Hematopoietic multipotent progenitor cell treated with erythropoietin and hydrocortisone succinate and interleukin-3 and kit ligand, for 15 days (in vitro differentiated cells): ENCODE results near the gene MBL2.

ENCODE experiments used
- DNase-seq: peaks from one replicate; pipeline ENCODE4 v3.0.0-alpha.2; 2015; ENCODE audit warnings: low spot score

The MBL2 gene

GRCh38 chr10:52772623-52773022, at the start of gene MBL2:
TSS of gene MBL2 (minus strand) at chr10:52772784. CDS start at chr10:52771635, 1,149 bp downstream.
- no peak for DNase-seq

GRCh38 chr10:52820309-52820708, 47.7 kb upstream of the MBL2 start:
- no peak for DNase-seq

DNA sequence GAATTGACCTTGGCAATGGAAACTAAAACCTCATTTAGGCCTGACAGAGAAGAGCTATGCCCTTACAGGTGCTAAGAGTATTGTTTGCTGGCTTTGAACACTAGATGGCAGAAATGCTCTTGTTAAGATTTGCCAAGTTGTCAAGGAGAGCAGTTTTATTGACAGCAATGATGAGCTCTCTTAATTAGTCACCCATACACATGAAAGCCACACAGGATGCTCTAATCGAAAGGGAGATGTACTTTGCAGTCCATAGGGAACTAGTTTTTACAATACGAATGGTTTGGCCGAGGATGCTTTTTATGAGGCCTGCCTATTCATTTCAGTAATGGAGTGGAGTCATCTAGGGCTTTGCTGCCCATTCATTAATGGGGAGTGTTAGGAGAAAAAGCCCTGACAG, 45.4 kb upstream of the MBL2 start:
- DNase-seq: peak; percentile 4

DNA sequence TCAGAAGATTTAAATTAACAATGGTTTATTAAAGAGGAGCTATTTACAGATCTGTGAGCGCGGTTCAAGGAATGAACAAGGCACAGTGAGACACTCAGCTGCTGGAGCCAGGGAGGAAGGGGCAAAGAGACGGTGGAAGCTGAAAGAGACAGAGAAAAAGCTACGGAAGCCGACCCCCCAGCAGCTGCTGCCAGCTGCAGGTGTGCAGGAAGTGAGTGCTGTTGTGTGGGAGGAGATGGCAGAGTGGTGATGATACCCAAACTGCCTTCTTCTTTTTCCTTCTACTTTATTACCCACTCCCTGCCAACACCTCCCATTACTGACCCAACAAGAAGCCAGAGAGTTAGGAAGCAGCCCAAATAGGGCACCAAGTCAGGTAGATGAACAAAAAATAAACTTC, 41.9 kb upstream of the MBL2 start:
- DNase-seq: no peak

DNA sequence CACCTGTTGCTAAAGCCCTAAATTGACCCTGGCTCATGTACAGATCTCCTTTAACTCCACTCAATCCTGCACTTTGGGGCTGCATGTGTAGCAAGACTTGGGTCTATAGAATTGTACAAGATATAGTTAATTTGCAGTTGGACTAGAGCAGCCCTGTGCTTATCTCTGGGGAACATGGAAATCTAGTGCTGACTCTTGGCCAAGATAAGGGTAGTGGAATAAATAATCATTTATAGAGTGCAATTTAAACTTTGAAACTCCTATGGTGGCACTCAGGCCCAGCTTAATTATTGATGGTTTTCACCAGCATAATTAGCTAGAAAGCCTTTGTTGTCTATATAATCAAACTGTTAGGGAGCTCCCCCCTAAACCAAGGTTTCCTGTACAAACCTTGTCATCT, 39.2 kb upstream of the MBL2 start:
- DNase-seq: no peak

- DNase-seq: no peak
Measured at GRCh38 chr10:52810761-52811160, 38.2 kb upstream of the MBL2 start.

DNA sequence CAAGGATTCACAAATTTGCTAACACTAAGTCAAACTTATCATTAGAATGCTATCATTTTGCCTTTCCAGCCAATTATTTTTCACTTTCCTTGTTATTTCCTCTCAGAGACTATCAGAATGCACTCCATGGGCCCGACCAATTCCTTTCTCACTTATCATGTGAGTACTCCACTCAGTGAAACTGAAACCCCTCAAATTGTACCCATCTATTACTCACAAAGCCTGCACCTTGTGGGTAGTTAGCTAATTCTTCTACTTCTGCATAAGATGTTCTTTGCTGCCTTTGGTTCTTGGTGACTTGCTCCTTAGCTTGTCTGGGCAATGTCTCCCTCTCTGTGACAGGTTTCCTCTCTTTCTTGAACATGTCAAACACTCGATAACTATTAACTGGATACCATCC, 35.2 kb upstream of the MBL2 start:
- no peak for DNase-seq

GRCh38 chr10:52805414-52806285, 33.1 kb upstream of the MBL2 start:
- DNase-seq: no peak

- DNase-seq: no peak
Measured at GRCh38 chr10:52801947-52802346, 29.4 kb upstream of the MBL2 start.

GRCh38 chr10:52786098-52786497, 13.5 kb upstream of the MBL2 start:
- DNase-seq: no peak

DNA sequence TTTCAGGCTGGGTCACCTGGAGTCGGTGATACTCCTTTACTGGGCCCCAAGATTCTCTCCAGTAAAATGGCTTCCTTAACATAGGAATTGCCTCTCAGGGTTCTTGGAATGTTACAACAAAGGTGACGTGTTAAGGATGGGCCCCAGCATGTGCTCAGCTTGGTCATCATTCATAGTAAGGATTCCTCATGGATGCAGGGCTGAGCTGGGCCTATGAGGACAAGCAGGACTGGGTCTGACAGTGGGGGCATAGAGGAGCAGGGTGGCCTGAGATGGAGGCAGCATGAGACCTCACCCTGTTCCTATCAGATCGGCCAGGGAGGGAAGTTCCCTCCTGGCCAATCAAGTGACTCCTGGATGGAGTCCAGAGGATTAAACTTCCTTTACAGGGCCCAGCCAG, 12.8 kb upstream of the MBL2 start:
- no peak for DNase-seq

- no peak for DNase-seq
Measured at GRCh38 chr10:52783726-52784125, 11.1 kb upstream of the MBL2 start.

GRCh38 chr10:52782554-52782953, 10.0 kb upstream of the MBL2 start:
- no peak for DNase-seq

GRCh38 chr10:52780391-52781155, 8.0 kb upstream of the MBL2 start:
- DNase-seq: no peak

- DNase-seq: peak; percentile 23
Measured at GRCh38 chr10:52779541-52780390, 7.2 kb upstream of the MBL2 start.

- DNase-seq: no peak
Measured at GRCh38 chr10:52778511-52779392, 6.2 kb upstream of the MBL2 start.

GRCh38 chr10:52777414-52777813, 4.8 kb upstream of the MBL2 start:
- DNase-seq: no peak

GRCh38 chr10:52776471-52776903, 3.9 kb upstream of the MBL2 start:
- DNase-seq: no peak

GRCh38 chr10:52775132-52775647, 2.6 kb upstream of the MBL2 start:
- DNase-seq: no peak

- no peak for DNase-seq
Measured at GRCh38 chr10:52774600-52775106, 2.1 kb upstream of the MBL2 start.

GRCh38 chr10:52774182-52774581, 1.6 kb upstream of the MBL2 start:
- no peak for DNase-seq
